Hair follicular keratinocyte (primary cell): ENCODE data around the gene RNF38. TPM values are rescaled to one million over a fixed set of nuclear protein-coding genes. Genes with fewer than 3 reads are reported as not detected.

Source experiments
- total RNA-seq: library from RNA; depleted of rRNA; stranded (reverse); fragments of >200 nt; gene quantifications from 2 replicates; pipeline ENCODE4 v1.2.3, GENCODE V29; 2015

RNF38 gene
- total RNA-seq: 3.5 and 8.0 TPM in 2 replicates

DNA sequence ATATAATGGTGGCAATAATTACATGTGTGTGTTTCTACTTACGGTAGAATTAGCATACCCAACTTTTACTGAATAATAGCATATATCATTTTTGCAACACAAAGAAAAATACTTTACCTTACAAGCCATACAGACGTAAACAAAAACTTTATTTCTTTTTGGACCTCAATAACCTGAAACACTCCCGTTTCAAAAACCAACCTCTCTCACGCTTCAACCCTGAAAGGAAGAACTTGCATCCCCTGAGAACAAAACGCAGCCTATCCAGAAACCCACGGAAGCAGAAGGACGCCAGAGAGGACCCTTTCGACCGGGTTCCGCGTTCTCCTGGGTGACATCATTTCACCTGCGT, at the start of gene RNF38:
RNF38 (minus strand) TSS at position 290 of the 352 bp plus-strand sequence; CDS start at position 129, 161 bp downstream.

Other genes with a start within 250 kb of the RNF38 start
- not detected in 2 replicates for gene CCIN, start 230.9 kb downstream of the RNF38 start, total RNA-seq
- 253 and 302 TPM in 2 replicates for gene CLTA, start 209.3 kb downstream of the RNF38 start, total RNA-seq
- 16.1 and 20.3 TPM in 2 replicates for gene GNE, start 141.8 kb downstream of the RNF38 start, total RNA-seq
- 22.6 and 45.8 TPM in 2 replicates for gene MELK, start 172.6 kb upstream of the RNF38 start, total RNA-seq